ENCODE measurements around the gene CACNA1C.

DNA sequence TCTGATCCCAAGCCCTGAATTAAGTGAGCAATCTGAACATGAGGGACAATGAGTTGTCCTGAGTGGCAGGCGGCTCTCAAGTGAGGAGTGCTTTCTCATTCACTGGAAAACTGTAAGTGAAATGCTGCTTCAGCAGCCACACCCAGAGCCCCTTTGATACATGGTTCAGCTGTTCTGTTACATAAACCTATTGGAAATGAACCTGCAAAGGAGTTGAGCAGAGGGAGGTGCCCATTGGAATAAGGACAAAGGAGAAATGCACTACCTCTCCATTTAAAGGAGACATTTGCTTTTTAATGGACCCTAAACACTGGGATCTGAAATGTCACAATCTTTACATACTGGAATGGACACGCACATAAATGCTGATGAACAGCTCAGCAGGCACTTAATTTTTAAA, 169.9 kb downstream of the CACNA1C start:
- TF ChIP-seq, protein P1, sequence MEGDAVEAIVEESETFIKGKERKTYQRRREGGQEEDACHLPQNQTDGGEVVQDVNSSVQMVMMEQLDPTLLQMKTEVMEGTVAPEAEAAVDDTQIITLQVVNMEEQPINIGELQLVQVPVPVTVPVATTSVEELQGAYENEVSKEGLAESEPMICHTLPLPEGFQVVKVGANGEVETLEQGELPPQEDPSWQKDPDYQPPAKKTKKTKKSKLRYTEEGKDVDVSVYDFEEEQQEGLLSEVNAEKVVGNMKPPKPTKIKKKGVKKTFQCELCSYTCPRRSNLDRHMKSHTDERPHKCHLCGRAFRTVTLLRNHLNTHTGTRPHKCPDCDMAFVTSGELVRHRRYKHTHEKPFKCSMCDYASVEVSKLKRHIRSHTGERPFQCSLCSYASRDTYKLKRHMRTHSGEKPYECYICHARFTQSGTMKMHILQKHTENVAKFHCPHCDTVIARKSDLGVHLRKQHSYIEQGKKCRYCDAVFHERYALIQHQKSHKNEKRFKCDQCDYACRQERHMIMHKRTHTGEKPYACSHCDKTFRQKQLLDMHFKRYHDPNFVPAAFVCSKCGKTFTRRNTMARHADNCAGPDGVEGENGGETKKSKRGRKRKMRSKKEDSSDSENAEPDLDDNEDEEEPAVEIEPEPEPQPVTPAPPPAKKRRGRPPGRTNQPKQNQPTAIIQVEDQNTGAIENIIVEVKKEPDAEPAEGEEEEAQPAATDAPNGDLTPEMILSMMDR (IDR thresholded peaks at IDR 0.05): no peak
- no peak for TF ChIP-seq POLR2AphosphoS5 (IDR thresholded peaks at IDR 0.05)
- no peak for TF ChIP-seq POLR2A (IDR thresholded peaks at IDR 0.05)
